Keratinocyte (primary cell): ENCODE results near the gene RAB35. TPM values are rescaled to one million over a fixed set of nuclear protein-coding genes. Genes with fewer than 3 reads are reported as not detected.

Source experiments
- DNase-seq: peaks from one replicate; pipeline ENCODE4 v3.0.0-alpha.2; 2011; ENCODE audit warnings: low read depth, missing footprints, low spot score
- FAIRE-seq: peaks from 2 replicates; lab custom pipeline; 2011; peaks lifted over from hg19 to GRCh38; lab: Jason Lieb, UNC
- H2AFZ ChIP-seq: 2 replicates; pipeline ENCODE4 v1.6.0; 2012; ENCODE audit warnings: low read length, control low read depth, inconsistent platforms; ENCODE audit not compliant: control insufficient read depth
- H3K27ac ChIP-seq: 2 replicates; pipeline ENCODE4 v1.5.1; 2011; ENCODE audit warnings: low read length; ENCODE audit not compliant: control insufficient read depth, insufficient read depth
- H3K27me3 ChIP-seq: 3 replicates; pipeline ENCODE4 v1.6.0; 2011; ENCODE audit warnings: low read length; ENCODE audit not compliant: control insufficient read depth, insufficient read depth; ENCODE audit errors: extremely low read depth
- H3K36me3 ChIP-seq, 2 experiments: 2 replicates in 1 of 2; 3 replicates in 1 of 2; pipeline ENCODE4 v1.5.1; 2011; ENCODE audit warnings: low read length in 2 of 2, mild to moderate bottlenecking in 1 of 2; ENCODE audit not compliant: control insufficient read depth in 2 of 2, insufficient read depth in 2 of 2; ENCODE audit errors: extremely low read depth in 1 of 2
- H3K4me1 ChIP-seq: 3 replicates; pipeline ENCODE4 v1.5.1; 2011; ENCODE audit warnings: low read length; ENCODE audit not compliant: control insufficient read depth, insufficient read depth; ENCODE audit errors: extremely low read depth
- H3K4me2 ChIP-seq: 3 replicates; pipeline ENCODE4 v1.6.0; 2011; ENCODE audit warnings: low read depth, low read length; ENCODE audit not compliant: control insufficient read depth, insufficient read depth; ENCODE audit errors: extremely low read depth
- H3K4me3 ChIP-seq, 3 experiments: fragments of 200-600 bp in 1 of 3; sonication (generic) in 1 of 3; 2 replicates in 2 of 3; 3 replicates in 1 of 3; pipeline ENCODE4 v1.5.1; 2011 to 2016; ENCODE audit warnings: low read length in 3 of 3, mild to moderate bottlenecking in 3 of 3, control low read depth in 2 of 3, inconsistent platforms in 1 of 3, low read depth in 1 of 3, mixed read lengths in 1 of 3, mixed run types in 1 of 3, moderate library complexity in 1 of 3; ENCODE audit not compliant: control insufficient read depth in 2 of 3, insufficient read depth in 2 of 3; ENCODE audit errors: extremely low read depth in 1 of 3
- H3K79me2 ChIP-seq: 2 replicates; pipeline ENCODE4 v1.6.0; 2012; ENCODE audit warnings: low read length; ENCODE audit not compliant: control insufficient read depth, insufficient read depth
- H3K9ac ChIP-seq: 3 replicates; pipeline ENCODE4 v1.6.0; 2011; ENCODE audit warnings: low read length; ENCODE audit not compliant: control insufficient read depth, insufficient read depth; ENCODE audit errors: extremely low read depth
- H3K9me1 ChIP-seq: 3 replicates; pipeline ENCODE4 v1.6.0; 2011; ENCODE audit warnings: low read length; ENCODE audit not compliant: control insufficient read depth, insufficient read depth; ENCODE audit errors: extremely low read depth
- H3K9me3 ChIP-seq: 2 replicates; pipeline ENCODE4 v1.5.1; 2012; ENCODE audit warnings: low read depth, low read length; ENCODE audit not compliant: control insufficient read depth
- H4K20me1 ChIP-seq: 3 replicates; pipeline ENCODE4 v1.6.0; 2011; ENCODE audit warnings: low read length; ENCODE audit not compliant: control insufficient read depth, insufficient read depth; ENCODE audit errors: extremely low read depth
- EZH2 ChIP-seq: IDR thresholded peaks from one replicate; pipeline ENCODE4 v1.6.1; 2012; ENCODE audit warnings: inconsistent platforms, mild to moderate bottlenecking, low read length, moderate library complexity
- dilution Hi-C: fragments of 300-500 bp; cut with MboI; formaldehyde crosslinking; loops from one replicate; pipeline ENCODE4 v1.7.0; 2020; ENCODE audit warnings: low sequenced_read_pairs; ENCODE audit not compliant: extremely low pct_ligation_motif_present
- polyA plus RNA-seq, 5 experiments: library from polyadenylated mRNA; depleted of rRNA in 3 of 5; stranded (reverse) in 3 of 5; stranded (forward) in 1 of 5; unstranded in 1 of 5; fragments of >200 nt; gene quantifications; 1 replicate in 1 of 5; 2 replicates in 3 of 5; 3 replicates in 1 of 5; pipeline versions ENCODE4 v1.2.1 to v1.2.3, GENCODE V29; 2011 to 2012; ENCODE audit warnings: missing spikeins in 2 of 5, low read depth in 1 of 5, low replicate concordance in 1 of 5
- TF ChIP-seq, protein P1 (sequence below), 3 experiments: IDR thresholded peaks in 1 of 3; conservative IDR thresholded peaks in 1 of 3; optimal IDR thresholded peaks in 1 of 3; 2 replicates in 2 of 3; 3 replicates in 1 of 3; pipeline versions ENCODE3 to v1.5.1; 2011; ENCODE audit warnings: low read length in 3 of 3, mild to moderate bottlenecking in 3 of 3, moderate library complexity in 2 of 3, control low read depth in 1 of 3, inconsistent platforms in 1 of 3; ENCODE audit not compliant: insufficient read depth in 2 of 3; ENCODE audit errors: extremely low read depth in 1 of 3

RAB35 gene
- polyA plus RNA-seq, 1 donor (not counting 4 experiments of a cell fraction or from before 2014, with no cell fraction given): 68.4 TPM

DNA sequence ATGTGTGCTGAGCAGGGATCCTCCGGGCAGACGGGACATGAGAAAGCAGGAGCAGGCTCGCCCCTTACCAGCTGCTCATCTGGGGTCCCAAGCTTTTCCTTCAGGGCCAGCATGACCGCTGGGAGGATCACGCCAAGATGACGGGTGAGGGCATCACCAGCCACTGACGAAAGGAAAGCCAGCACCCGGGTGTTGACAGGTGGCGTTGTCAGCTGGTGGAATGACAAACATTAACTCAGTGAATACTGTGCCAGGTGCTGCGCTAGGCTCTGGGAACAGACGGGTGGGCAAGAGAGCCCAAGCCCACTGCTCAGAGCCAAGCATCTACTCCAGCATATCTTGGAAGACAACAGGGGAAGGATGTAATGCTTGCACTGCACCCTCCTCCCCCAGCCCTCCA is 21.3 kb upstream of the RAB35 start:
- dilution Hi-C loops: no loop called here
- Histone ChIP-seq H3K9ac (no peak overlapping the region), H3K27me3 (no peaks in the 10 kb centered on the region), H3K4me2 (no peak overlapping the region), H3K4me1 (no peaks in the 10 kb centered on the region), H3K27ac (no peak overlapping the region), H3K9me1 (no peaks in the 10 kb centered on the region), H2AFZ (no peak overlapping the region), H3K9me3 (no peaks in the 10 kb centered on the region), H3K36me3 (peaks cover 66 to 69% of the 10 kb centered on the region in 2 experiments), H3K79me2 (no peaks in the 10 kb centered on the region), H4K20me1 (no peaks in the 10 kb centered on the region), H3K4me3 (no peak overlapping the region)
- TF ChIP-seq EZH2: no peak
- TF ChIP-seq, protein P1, sequence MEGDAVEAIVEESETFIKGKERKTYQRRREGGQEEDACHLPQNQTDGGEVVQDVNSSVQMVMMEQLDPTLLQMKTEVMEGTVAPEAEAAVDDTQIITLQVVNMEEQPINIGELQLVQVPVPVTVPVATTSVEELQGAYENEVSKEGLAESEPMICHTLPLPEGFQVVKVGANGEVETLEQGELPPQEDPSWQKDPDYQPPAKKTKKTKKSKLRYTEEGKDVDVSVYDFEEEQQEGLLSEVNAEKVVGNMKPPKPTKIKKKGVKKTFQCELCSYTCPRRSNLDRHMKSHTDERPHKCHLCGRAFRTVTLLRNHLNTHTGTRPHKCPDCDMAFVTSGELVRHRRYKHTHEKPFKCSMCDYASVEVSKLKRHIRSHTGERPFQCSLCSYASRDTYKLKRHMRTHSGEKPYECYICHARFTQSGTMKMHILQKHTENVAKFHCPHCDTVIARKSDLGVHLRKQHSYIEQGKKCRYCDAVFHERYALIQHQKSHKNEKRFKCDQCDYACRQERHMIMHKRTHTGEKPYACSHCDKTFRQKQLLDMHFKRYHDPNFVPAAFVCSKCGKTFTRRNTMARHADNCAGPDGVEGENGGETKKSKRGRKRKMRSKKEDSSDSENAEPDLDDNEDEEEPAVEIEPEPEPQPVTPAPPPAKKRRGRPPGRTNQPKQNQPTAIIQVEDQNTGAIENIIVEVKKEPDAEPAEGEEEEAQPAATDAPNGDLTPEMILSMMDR (optimal IDR thresholded peaks at IDR 0.05 in 1 of 3, IDR thresholded peaks at IDR 0.05 in 1 of 3, conservative IDR thresholded peaks at IDR 0.05 in 1 of 3; ENCODE audit: extremely low read depth in 1 of 3, insufficient read depth in 2 of 3, low read length in 3 of 3): no peak
- no peak for DNase-seq
- FAIRE-seq: no peak

DNA sequence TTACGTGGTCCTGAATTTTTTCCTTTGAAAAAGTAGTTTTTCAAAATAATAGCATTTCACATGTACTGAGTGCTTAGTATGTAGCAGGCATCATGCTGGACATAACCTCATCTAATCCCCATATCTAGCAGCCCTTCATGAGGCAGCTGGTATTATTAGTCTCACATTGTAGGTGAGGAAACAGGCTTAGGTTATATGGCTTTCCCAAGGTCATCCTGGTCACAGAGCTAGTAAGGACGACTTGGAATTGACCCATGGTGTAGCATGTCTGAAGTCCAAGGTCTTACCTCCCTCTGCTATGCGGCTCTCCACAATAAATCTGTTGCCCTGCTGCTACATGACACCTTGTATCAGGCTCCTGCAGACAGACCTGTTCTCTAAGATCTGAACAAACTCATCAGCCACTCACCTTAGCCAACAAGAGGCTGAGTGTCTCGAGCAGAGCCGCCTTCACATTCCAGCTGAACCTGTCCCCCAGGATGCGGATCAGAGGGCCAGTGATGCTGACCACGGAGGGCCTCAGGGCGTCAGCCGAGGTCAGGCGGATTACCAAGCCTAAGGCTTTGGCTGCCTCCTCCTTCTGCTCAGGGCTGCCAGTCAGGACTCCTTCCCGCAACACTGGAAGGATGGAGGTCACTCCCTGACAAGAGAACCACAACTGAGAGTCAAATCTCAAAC is 19.7 kb upstream of the RAB35 start:
- H3K36me3 ChIP-seq: peaks cover 65 to 69% of the 10 kb centered on the region in 2 experiments
- TF ChIP-seq, protein P1 (optimal IDR thresholded peaks at IDR 0.05 in 1 of 3, IDR thresholded peaks at IDR 0.05 in 1 of 3, conservative IDR thresholded peaks at IDR 0.05 in 1 of 3; ENCODE audit: extremely low read depth in 1 of 3, insufficient read depth in 2 of 3, low read length in 3 of 3): no peak
- no peak for TF ChIP-seq EZH2
- dilution Hi-C loops: no loop called here

More for the DNA sequence above, 19.7 kb upstream of the RAB35 start:
- Histone ChIP-seq H3K79me2 (no peaks in the 10 kb centered on the region), H3K27ac (no peak overlapping the region), H2AFZ (no peak overlapping the region), H3K9me3 (no peaks in the 10 kb centered on the region), H3K9me1 (no peaks in the 10 kb centered on the region), H3K4me2 (no peak overlapping the region), H3K27me3 (no peaks in the 10 kb centered on the region), H3K9ac (no peak overlapping the region), H4K20me1 (no peaks in the 10 kb centered on the region), H3K4me1 (no peaks in the 10 kb centered on the region), H3K4me3 (no peak overlapping the region)
- FAIRE-seq: no peak
- no peak for DNase-seq
